Fibroblast of lung (primary cell): ENCODE data around the gene NHS. TPM values are rescaled to one million over a fixed set of nuclear protein-coding genes. Genes with fewer than 3 reads are reported as not detected.
"Not testable (repeated sequence)": the region's sequence is repeated elsewhere in the genome, so short reads cannot be mapped to it uniquely, and the experiment has no call there.

Experiments used
- DNase-seq, 2 donors: peaks; one replicate each; pipeline versions ENCODE4 v3.0.0 to v3.0.0-alpha.2; 2010; ENCODE audit warnings: low read depth in 2 of 2
- H2AFZ ChIP-seq: 2 replicates; pipeline ENCODE4 v1.5.1; 2012; ENCODE audit warnings: low read length, control low read depth, inconsistent platforms
- H3K27ac ChIP-seq: 2 replicates; pipeline ENCODE4 v1.5.1; 2011; ENCODE audit warnings: low read length, control low read depth; ENCODE audit not compliant: insufficient read depth
- H3K27me3 ChIP-seq: 2 replicates; pipeline ENCODE4 v1.5.1; 2011; ENCODE audit warnings: mild to moderate bottlenecking, low read length; ENCODE audit not compliant: control insufficient read depth, insufficient read depth
- H3K36me3 ChIP-seq: 2 replicates; pipeline ENCODE4 v1.5.1; 2011; ENCODE audit warnings: low read length; ENCODE audit not compliant: control insufficient read depth, insufficient read depth
- H3K4me1 ChIP-seq: 2 replicates; pipeline ENCODE4 v1.5.1; 2011; ENCODE audit warnings: low read length; ENCODE audit not compliant: control insufficient read depth, insufficient read depth; ENCODE audit errors: extremely low read depth
- H3K4me2 ChIP-seq: 2 replicates; pipeline ENCODE4 v1.5.1; 2011; ENCODE audit warnings: low read length, control low read depth; ENCODE audit not compliant: insufficient read depth; ENCODE audit errors: extremely low read depth
- H3K4me3 ChIP-seq, 4 experiments: fragments of 200-600 bp in 1 of 4; sonication (generic) in 1 of 4; replicated peaks in 1 of 4; 2 replicates each; pipeline ENCODE4 v1.5.1; 2011 to 2016; ENCODE audit warnings: low read length in 4 of 4, low read depth in 3 of 4, mild to moderate bottlenecking in 3 of 4, control low read depth in 2 of 4, inconsistent platforms in 1 of 4, mixed read lengths in 1 of 4; ENCODE audit not compliant: insufficient read depth in 1 of 4; ENCODE audit errors: control extremely low read depth in 1 of 4
- H3K79me2 ChIP-seq: 2 replicates; pipeline ENCODE4 v1.5.1; 2012; ENCODE audit warnings: mild to moderate bottlenecking, low read length, inconsistent platforms; ENCODE audit not compliant: control insufficient read depth, insufficient read depth
- H3K9ac ChIP-seq: 2 replicates; pipeline ENCODE4 v1.5.1; 2011; ENCODE audit warnings: mild to moderate bottlenecking, low read length, control low read depth; ENCODE audit not compliant: insufficient read depth
- H3K9me3 ChIP-seq: 2 replicates; pipeline ENCODE4 v1.5.1; 2012; ENCODE audit warnings: low read depth, low read length; ENCODE audit not compliant: control insufficient read depth, insufficient read depth
- H4K20me1 ChIP-seq: 2 replicates; pipeline ENCODE4 v1.5.1; 2011; ENCODE audit warnings: low read length; ENCODE audit not compliant: control insufficient read depth, insufficient read depth; ENCODE audit errors: extremely low read depth
- CTCF ChIP-seq, 2 donors: IDR thresholded peaks in 1 of 2; conservative IDR thresholded peaks in 1 of 2; 1 replicate in 1 of 2; 2 replicates in 1 of 2; pipeline ENCODE4 v1.5.1; 2011 to 2012; ENCODE audit warnings: low read length in 2 of 2, control low read depth in 1 of 2, inconsistent platforms in 1 of 2, low read depth in 1 of 2, mild to moderate bottlenecking in 1 of 2
- EZH2 ChIP-seq: IDR thresholded peaks from 2 replicates; pipeline ENCODE4 v1.5.1; 2012; ENCODE audit warnings: low read length, control low read depth, mild to moderate bottlenecking; ENCODE audit errors: missing control alignments
- polyA plus RNA-seq, 2 donors: library from polyadenylated mRNA; depleted of rRNA in 1 of 2; stranded (reverse) in 1 of 2; unstranded in 1 of 2; fragments of >200 nt; gene quantifications; 2 replicates each; pipeline ENCODE4 v1.2.1, GENCODE V29; 2011 to 2012; ENCODE audit warnings: missing spikeins in 1 of 2
- total RNA-seq: library from RNA; depleted of rRNA; stranded (reverse); fragments of >200 nt; gene quantifications from 2 replicates; pipeline ENCODE4 v1.2.1, GENCODE V29; 2014

Gene NHS
- total and polyA plus RNA-seq, 2 donors (not counting 1 experiment from before 2014, with no cell fraction given) = 1.4 to 3.8 TPM

- H3K27me3 ChIP-seq = no peaks in the 10 kb centered on the region
- H4K20me1 ChIP-seq = no peaks in the 10 kb centered on the region
- TF ChIP-seq EZH2 (no peak), CTCF (conservative IDR thresholded peaks at IDR 0.05 in 1 of 2, IDR thresholded peaks at IDR 0.05 in 1 of 2; ENCODE audit: low read depth in 1 of 2, low read length in 2 of 2) (no peak)
- H3K4me1 ChIP-seq = no peaks in the 10 kb centered on the region
- no peak overlapping the region for H3K4me2 ChIP-seq
- H3K79me2 ChIP-seq = no peaks in the 10 kb centered on the region
- no peak overlapping the region for H3K27ac ChIP-seq
- peak in 1 of 2 donors; percentile 29 for DNase-seq
- no peaks in the 10 kb centered on the region for H3K36me3 ChIP-seq
- H2AFZ ChIP-seq = no peak overlapping the region
- no peaks in the 10 kb centered on the region for H3K9me3 ChIP-seq
- H3K9ac ChIP-seq = no peak overlapping the region
- H3K4me3 ChIP-seq = no peak overlapping the region
Observed at GRCh38 chrX:17442898-17443297, 67.9 kb downstream of the NHS start.

DNA sequence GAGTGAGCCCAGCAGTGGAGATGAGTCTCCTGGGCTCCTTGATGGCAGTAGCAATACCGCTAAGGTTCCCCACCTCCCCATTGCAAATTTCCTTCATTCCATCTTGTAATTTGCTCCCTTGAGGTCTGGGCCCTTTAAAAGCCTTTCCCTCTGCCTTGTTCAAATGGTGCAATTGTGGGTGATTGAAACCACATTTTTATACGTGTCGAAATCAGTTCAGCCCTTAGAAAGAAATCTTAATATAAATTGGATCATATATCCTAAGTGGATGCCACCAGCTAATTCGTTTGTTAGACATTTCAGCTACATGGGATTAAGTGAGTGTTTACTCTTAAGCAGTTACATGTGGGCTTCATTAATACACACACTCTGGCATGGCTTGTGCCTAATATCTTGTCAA is 68.6 kb downstream of the NHS start:
- no peaks in the 10 kb centered on the region for H4K20me1 ChIP-seq
- H3K27ac ChIP-seq = no peak overlapping the region
- no peak overlapping the region for H3K9ac ChIP-seq
- no peaks in the 10 kb centered on the region for H3K9me3 ChIP-seq
- no peak overlapping the region for H3K4me3 ChIP-seq
- no peak for TF ChIP-seq CTCF (conservative IDR thresholded peaks at IDR 0.05 in 1 of 2, IDR thresholded peaks at IDR 0.05 in 1 of 2; ENCODE audit: low read depth in 1 of 2, low read length in 2 of 2)
- H3K36me3 ChIP-seq = no peaks in the 10 kb centered on the region
- H2AFZ ChIP-seq = no peak overlapping the region
- peak in 1 of 2 donors; percentile 34 for DNase-seq
- no peaks in the 10 kb centered on the region for H3K27me3 ChIP-seq
- H3K4me2 ChIP-seq = no peak overlapping the region
- no peaks in the 10 kb centered on the region for H3K79me2 ChIP-seq
- no peaks in the 10 kb centered on the region for H3K4me1 ChIP-seq

DNA sequence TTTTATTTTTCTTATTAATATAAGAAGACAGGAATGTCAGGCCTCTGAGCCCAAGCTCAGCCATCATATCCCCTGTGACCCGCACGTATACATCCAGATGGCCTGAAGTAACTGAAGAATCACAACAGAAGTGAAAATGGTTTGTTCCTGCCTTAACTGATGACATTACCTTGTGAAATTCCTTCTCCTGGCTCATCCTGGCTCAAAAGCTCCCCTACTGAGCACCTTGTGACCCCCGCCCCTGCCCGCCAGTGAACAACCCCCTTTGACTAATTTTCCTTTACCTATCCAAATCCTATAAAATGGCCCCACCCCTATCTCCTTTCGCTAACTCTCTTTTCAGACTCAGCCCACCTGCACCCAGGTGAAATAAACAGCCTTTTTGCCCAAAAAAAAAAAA is 71.3 kb downstream of the NHS start:
- not testable (repeated sequence) for DNase-seq, H3K4me2 ChIP-seq, H3K4me3 ChIP-seq, H3K79me2 ChIP-seq, H3K27me3 ChIP-seq, H3K27ac ChIP-seq, H3K36me3 ChIP-seq, H3K4me1 ChIP-seq, H3K9ac ChIP-seq, H3K9me3 ChIP-seq, H4K20me1 ChIP-seq, H2AFZ ChIP-seq
